Breast epithelium (tissue), 3 donors: ENCODE measurements around the gene SDE2.

Experiments
- CTCF ChIP-seq, 3 donors: fragments of 450-650 bp; IDR thresholded peaks; one replicate each; pipeline ENCODE4 v1.5.1; 2016 to 2017; ENCODE audit warnings: antibody characterized with exemption in 3 of 3, mild to moderate bottlenecking in 3 of 3, moderate library complexity in 3 of 3
- POLR2A ChIP-seq: fragments of 450-650 bp; IDR thresholded peaks from one replicate; pipeline ENCODE4 v1.6.1; 2016; ENCODE audit warnings: antibody characterized with exemption, mild to moderate bottlenecking, moderate library complexity

GRCh38 chr1:226047495-226047894 lies 48.4 kb upstream of the SDE2 start:
- TF ChIP-seq CTCF (IDR thresholded peaks at IDR 0.05): no peak
- TF ChIP-seq POLR2A: no peak
